ENCODE results near the gene KLHL12. TPM values are rescaled to one million over a fixed set of nuclear protein-coding genes. Genes with fewer than 3 reads are reported as not detected.

KLHL12 gene
- total RNA-seq, 1 donor from 2014 or later = 33.8 TPM

GRCh38 chr1:202901555-202901954 lies 25.5 kb downstream of the KLHL12 start:
- peaks cover 14% of the 10 kb centered on the region for H3K36me3 Mint-ChIP-seq
- TF ChIP-seq, protein P1, sequence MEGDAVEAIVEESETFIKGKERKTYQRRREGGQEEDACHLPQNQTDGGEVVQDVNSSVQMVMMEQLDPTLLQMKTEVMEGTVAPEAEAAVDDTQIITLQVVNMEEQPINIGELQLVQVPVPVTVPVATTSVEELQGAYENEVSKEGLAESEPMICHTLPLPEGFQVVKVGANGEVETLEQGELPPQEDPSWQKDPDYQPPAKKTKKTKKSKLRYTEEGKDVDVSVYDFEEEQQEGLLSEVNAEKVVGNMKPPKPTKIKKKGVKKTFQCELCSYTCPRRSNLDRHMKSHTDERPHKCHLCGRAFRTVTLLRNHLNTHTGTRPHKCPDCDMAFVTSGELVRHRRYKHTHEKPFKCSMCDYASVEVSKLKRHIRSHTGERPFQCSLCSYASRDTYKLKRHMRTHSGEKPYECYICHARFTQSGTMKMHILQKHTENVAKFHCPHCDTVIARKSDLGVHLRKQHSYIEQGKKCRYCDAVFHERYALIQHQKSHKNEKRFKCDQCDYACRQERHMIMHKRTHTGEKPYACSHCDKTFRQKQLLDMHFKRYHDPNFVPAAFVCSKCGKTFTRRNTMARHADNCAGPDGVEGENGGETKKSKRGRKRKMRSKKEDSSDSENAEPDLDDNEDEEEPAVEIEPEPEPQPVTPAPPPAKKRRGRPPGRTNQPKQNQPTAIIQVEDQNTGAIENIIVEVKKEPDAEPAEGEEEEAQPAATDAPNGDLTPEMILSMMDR (conservative IDR thresholded peaks at IDR 0.05) = no peak
- H3K27ac Mint-ChIP-seq = no peak overlapping the region
- H3K9me3 Mint-ChIP-seq = no peaks in the 10 kb centered on the region
- no peak for DNase-seq (ENCODE audit: extremely low spot score, unreplicated experiment)
- H3K4me1 Mint-ChIP-seq (ENCODE audit: unreplicated experiment) = no peaks in the 10 kb centered on the region
- no peaks in the 10 kb centered on the region for H3K27me3 Mint-ChIP-seq
- H3K4me3 Mint-ChIP-seq = no peak overlapping the region

GRCh38 chr1:202892501-202892900 lies 34.5 kb downstream of the KLHL12 start:
- Mint-ChIP-seq H3K27me3 (no peaks in the 10 kb centered on the region), H3K27ac (no peak overlapping the region), H3K4me1 (ENCODE audit: unreplicated experiment) (peaks cover 10% of the 10 kb centered on the region), H3K36me3 (peaks cover 12% of the 10 kb centered on the region), H3K9me3 (no peaks in the 10 kb centered on the region), H3K4me3 (no peak overlapping the region)
- TF ChIP-seq, protein P1 (conservative IDR thresholded peaks at IDR 0.05) = no peak
- DNase-seq (ENCODE audit: extremely low spot score, unreplicated experiment) = no peak

- H3K4me3 Mint-ChIP-seq = no peak overlapping the region
- H3K36me3 Mint-ChIP-seq = peaks cover 6% of the 10 kb centered on the region
Measured at GRCh38 chr1:202890392-202890791, 36.6 kb downstream of the KLHL12 start.

GRCh38 chr1:202888531-202889360 lies 38.3 kb downstream of the KLHL12 start, which contains the start of gene RABIF:
TSS of gene RABIF (minus strand) at chr1:202889149. CDS start at chr1:202889098, 51 bp downstream.
- no peaks in the 10 kb centered on the region for H3K36me3 Mint-ChIP-seq
- peak within 1 kb of the TSS; percentile 97 for H3K27ac Mint-ChIP-seq
- peak within 1 kb of the TSS; percentile 97 for H3K4me3 Mint-ChIP-seq
- H3K9me3 Mint-ChIP-seq = no peaks in the 10 kb centered on the region
- peaks cover 10% of the 10 kb centered on the region for H3K4me1 Mint-ChIP-seq (ENCODE audit: unreplicated experiment)
- TF ChIP-seq, protein P1 (conservative IDR thresholded peaks at IDR 0.05) = peak; percentile 32
- H3K27me3 Mint-ChIP-seq = no peaks in the 10 kb centered on the region
- DNase-seq (ENCODE audit: extremely low spot score, unreplicated experiment) = peak; percentile 95

More at GRCh38 chr1:202890392-202890791, 36.6 kb downstream of the KLHL12 start:
- TF ChIP-seq, protein P1 (conservative IDR thresholded peaks at IDR 0.05) = no peak
- H3K27me3 Mint-ChIP-seq = no peaks in the 10 kb centered on the region
- no peaks in the 10 kb centered on the region for H3K9me3 Mint-ChIP-seq
- peak overlapping the region; percentile 42 for H3K27ac Mint-ChIP-seq
- peaks cover 10% of the 10 kb centered on the region for H3K4me1 Mint-ChIP-seq (ENCODE audit: unreplicated experiment)
- no peak for DNase-seq (ENCODE audit: extremely low spot score, unreplicated experiment)

DNA sequence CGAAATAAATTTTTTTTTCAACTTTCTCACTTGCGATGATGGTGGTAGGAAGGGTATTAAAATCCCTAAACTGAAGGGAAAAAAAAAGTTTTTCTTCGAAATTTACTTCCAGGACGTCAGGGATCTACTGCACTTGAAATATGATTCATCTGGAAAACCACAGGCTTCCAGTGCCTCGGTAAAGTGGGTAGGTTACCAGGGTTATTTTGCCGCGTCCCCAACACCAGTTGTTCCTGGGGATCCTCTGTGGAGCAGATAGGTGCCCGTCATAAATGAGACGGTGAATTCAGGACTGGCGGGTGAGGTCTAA lies 38.9 kb downstream of the KLHL12 start:
- Mint-ChIP-seq H3K36me3 (no peaks in the 10 kb centered on the region), H3K9me3 (no peaks in the 10 kb centered on the region), H3K4me3 (peak overlapping the region; percentile 93), H3K27ac (peak overlapping the region; percentile 87), H3K4me1 (ENCODE audit: unreplicated experiment) (peaks cover 10% of the 10 kb centered on the region), H3K27me3 (no peaks in the 10 kb centered on the region)
- DNase-seq (ENCODE audit: extremely low spot score, unreplicated experiment) = no peak
- TF ChIP-seq, protein P1 (conservative IDR thresholded peaks at IDR 0.05) = no peak
